SKM-1 treated with dmso at 0.1 percent for 144 hours (cell line): ENCODE measurements around the gene SETD7.

ENCODE experiments used
- DNase-seq: peaks from one replicate; lab custom pipeline; 2025; ENCODE audit not compliant: unreplicated experiment; lab: John Stamatoyannopoulos, UW

The SETD7 gene

GRCh38 chr4:139556071-139556723 is at the start of gene SETD7:
SETD7 (minus strand) TSS chr4:139556219; CDS start chr4:139556137, 82 bp downstream.
- peak; percentile 66 for DNase-seq

GRCh38 chr4:139605516-139605915 is 49.5 kb upstream of the SETD7 start:
- DNase-seq: no peak

- DNase-seq: peak; percentile 66
Measured at GRCh38 chr4:139603576-139604410, 47.8 kb upstream of the SETD7 start.

- DNase-seq: no peak
Measured at GRCh38 chr4:139602776-139603360, 46.8 kb upstream of the SETD7 start.

- DNase-seq: no peak
Measured at GRCh38 chr4:139600662-139601061, 44.6 kb upstream of the SETD7 start.

- no peak for DNase-seq
Measured at GRCh38 chr4:139599594-139600374, 43.8 kb upstream of the SETD7 start.

GRCh38 chr4:139599076-139599475 is 43.1 kb upstream of the SETD7 start:
- DNase-seq: no peak

- no peak for DNase-seq
Measured at GRCh38 chr4:139596684-139597279, 40.8 kb upstream of the SETD7 start.

- no peak for DNase-seq
Measured at GRCh38 chr4:139596034-139596683, 40.1 kb upstream of the SETD7 start.

- DNase-seq: no peak
Measured at GRCh38 chr4:139594591-139595185, 38.7 kb upstream of the SETD7 start.

- DNase-seq: no peak
Measured at GRCh38 chr4:139593091-139593564, 37.1 kb upstream of the SETD7 start.

GRCh38 chr4:139589336-139590018 is 33.5 kb upstream of the SETD7 start:
- no peak for DNase-seq

GRCh38 chr4:139587446-139587845 is 31.4 kb upstream of the SETD7 start:
- DNase-seq: no peak

- DNase-seq: no peak
Measured at GRCh38 chr4:139585473-139585872, 29.5 kb upstream of the SETD7 start.

GRCh38 chr4:139584784-139585183 is 28.8 kb upstream of the SETD7 start:
- DNase-seq: no peak

- no peak for DNase-seq
Measured at GRCh38 chr4:139584013-139584412, 28.0 kb upstream of the SETD7 start.

GRCh38 chr4:139582044-139582443 is 26.0 kb upstream of the SETD7 start:
- DNase-seq: no peak

- DNase-seq: no peak
Measured at GRCh38 chr4:139581096-139581495, 25.1 kb upstream of the SETD7 start.

GRCh38 chr4:139576219-139576618 is 20.2 kb upstream of the SETD7 start:
- DNase-seq: no peak
